LNCAP (cell line): ENCODE data around the gene PHC2.

Source experiments
- TF ChIP-seq, protein P1 (sequence below): fragments of 450-650 bp; IDR thresholded peaks from 2 replicates; pipeline ENCODE4 v1.5.1; 2017; ENCODE audit warnings: mild to moderate bottlenecking

The PHC2 gene

DNA sequence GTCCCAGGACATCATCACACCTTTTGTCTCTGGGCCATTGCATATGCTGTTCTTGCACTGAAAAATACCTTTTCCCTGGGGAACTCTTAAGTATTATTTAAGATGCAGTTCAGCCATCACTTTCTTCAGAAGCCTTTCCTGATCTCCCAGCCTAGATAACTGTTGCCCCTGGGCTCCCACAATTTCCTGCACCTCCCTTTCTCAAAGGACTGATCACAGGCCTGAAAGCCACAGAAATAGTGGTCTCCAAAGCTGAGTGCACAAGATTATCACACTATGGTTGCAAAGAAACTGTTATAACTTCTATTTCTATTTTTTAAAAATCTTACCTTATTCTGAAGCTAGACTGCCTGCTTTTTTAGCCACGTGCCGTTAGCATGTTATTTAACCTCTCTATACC is 38.8 kb upstream of the PHC2 start:
- TF ChIP-seq, protein P1, sequence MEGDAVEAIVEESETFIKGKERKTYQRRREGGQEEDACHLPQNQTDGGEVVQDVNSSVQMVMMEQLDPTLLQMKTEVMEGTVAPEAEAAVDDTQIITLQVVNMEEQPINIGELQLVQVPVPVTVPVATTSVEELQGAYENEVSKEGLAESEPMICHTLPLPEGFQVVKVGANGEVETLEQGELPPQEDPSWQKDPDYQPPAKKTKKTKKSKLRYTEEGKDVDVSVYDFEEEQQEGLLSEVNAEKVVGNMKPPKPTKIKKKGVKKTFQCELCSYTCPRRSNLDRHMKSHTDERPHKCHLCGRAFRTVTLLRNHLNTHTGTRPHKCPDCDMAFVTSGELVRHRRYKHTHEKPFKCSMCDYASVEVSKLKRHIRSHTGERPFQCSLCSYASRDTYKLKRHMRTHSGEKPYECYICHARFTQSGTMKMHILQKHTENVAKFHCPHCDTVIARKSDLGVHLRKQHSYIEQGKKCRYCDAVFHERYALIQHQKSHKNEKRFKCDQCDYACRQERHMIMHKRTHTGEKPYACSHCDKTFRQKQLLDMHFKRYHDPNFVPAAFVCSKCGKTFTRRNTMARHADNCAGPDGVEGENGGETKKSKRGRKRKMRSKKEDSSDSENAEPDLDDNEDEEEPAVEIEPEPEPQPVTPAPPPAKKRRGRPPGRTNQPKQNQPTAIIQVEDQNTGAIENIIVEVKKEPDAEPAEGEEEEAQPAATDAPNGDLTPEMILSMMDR: no peak

DNA sequence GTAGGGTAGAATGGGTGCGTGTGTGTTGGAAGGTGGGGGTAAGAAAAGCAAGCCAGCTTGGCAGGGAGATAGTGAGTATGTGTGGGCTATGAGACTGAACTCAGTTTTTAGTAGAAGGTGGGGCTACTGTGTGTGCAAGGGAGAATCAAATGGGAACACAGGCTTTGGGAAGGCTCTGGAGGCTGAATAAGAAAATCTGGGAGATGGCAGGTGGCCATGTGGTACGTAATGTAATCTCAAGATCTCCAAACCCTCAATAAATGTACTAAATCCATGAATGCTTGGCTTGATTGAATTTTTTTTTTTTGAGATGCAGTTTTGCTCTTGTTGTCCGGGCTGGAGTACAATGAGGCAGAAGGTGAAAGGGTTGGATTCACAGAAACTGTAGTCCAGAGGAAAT is 38.1 kb upstream of the PHC2 start:
- TF ChIP-seq, protein P1: no peak

DNA sequence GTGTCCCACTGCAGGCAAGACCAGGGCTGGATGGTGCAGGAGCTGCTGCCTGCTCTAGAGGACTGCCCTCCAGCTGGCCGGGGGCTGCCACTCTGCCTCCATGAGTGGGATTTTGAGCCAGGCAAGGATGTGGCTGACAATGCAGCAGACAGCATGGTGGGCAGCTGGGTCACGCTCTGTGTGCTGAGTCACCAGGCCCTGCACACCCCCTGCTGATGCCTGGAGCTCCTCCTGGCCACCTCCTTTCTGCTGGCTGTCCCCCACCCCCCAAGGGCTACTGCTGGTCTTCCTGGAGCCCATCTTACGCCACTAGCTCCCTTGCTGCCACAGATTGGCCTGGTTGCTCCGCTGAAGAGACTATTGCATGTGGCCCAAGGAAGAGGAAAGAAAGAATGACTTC is 37.6 kb upstream of the PHC2 start:
- TF ChIP-seq, protein P1: no peak

DNA sequence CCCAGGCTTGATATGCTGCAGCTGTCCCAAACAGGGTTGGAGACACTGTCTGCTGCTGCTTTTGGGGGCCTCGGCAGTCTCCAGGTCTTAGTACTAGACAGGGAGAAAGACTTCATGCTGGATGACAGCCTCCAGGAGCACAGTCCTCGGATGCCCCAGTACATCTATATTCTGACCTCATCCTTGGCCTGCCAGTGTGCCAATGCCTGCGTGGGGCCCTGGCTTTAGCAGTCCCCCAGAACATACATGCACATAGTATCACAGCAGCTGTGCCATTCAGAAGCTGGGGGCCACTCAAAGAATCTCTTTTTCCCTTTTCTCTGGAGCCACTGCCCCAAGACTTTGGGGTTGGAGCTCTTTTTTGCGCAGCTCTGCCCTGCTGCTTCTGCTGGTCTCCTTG is 37.1 kb upstream of the PHC2 start:
- TF ChIP-seq, protein P1: no peak

DNA sequence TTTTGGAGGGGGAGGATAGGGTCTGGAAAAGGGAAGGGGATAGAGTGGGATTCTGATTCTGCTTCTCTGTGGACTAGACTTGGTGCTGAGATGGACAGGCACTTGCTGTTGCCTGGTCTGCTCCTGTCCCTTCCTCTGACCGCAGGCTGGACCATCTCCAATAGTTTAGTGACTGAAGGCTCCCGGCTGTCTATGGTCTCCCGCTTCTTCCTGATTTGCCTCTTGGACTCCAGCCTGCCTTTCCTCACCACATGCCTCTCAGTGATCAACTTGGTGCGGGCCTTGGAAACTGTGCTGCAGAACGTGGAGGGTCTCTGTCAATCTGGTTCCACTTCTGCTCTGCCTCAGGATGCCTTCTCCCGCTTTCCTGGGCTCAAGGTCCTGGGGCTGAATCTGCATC is 35.3 kb upstream of the PHC2 start:
- TF ChIP-seq, protein P1: no peak

DNA sequence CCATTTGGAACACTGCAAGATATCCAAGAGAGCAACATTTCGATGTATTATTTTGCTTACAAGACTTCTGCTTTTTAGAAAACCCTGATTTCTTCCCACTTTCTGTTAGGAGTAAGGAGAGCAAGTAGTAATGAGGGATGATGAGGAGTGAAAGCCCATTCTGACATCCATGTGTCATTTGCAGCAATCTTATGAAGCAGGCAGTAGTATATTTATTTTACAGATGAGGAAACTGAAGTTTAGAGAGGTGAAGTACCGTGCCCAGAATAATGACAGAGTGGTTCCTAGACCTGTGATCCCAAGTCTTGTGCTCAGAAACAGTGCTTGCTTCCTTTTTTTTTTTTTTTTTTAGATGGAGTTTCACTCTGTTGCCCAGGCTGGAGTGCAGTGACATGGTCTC is 34.4 kb upstream of the PHC2 start:
- TF ChIP-seq, protein P1: no peak

DNA sequence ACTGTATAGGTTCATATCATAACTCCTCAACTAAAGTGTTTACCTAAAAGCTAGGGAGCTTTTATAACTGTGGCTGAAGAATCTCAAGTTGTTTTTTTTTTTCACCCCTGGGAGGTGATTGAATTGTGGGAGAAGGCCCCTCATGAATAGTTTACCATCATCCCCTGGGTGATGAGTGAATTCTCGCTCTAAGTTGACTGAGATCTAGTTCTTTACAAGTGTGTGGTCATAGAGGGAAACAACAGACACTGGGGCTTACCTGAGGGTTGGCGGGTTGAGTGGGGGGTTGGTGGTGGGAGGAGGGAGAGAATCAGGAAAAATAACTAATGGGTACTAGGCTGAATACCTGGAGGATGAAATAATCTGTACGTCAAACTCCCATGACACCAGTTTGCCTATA is 33.7 kb upstream of the PHC2 start:
- TF ChIP-seq, protein P1: no peak

DNA sequence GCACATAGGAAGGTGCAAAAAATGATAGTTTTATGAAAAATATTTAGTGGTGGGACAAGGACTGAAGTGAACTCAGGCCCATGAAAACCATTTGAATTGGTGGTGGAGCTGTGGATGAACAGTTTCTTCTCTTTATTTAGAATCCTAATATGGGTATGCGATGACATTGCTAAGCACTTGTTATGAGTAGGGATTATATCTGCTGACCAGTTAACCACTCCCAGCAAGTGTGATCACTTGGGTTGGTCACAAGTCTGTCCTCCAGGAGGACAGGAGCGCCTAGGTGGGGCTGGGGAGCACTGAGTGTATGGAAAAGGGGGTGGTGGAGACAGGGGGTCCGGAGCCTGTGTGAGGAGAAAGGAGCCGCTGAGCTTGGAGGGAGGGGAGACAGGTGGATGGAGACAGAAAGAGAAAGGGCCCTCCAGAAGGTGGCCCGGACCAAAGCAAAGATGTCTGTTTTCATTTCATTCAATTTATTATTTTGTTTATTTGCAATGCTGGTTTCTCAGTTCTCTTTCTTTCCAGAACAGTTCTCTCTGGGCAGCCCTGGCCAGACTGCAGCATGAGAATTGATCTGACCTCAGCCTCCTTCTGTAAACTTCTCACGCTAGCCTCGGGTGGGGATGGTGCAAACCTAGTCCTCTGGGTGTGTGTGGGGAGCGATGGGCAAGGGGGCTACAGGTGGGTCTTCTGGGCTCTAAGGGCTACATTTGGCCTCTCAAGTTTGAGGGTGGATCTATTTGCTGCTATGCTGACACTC is 31.7 kb upstream of the PHC2 start:
- TF ChIP-seq, protein P1: no peak
